ENCODE measurements around the gene ACSF2.
"Not testable (repeated sequence)": the region's sequence is repeated elsewhere in the genome, so short reads cannot be mapped to it uniquely, and the experiment has no call there.

ACSF2 gene

DNA sequence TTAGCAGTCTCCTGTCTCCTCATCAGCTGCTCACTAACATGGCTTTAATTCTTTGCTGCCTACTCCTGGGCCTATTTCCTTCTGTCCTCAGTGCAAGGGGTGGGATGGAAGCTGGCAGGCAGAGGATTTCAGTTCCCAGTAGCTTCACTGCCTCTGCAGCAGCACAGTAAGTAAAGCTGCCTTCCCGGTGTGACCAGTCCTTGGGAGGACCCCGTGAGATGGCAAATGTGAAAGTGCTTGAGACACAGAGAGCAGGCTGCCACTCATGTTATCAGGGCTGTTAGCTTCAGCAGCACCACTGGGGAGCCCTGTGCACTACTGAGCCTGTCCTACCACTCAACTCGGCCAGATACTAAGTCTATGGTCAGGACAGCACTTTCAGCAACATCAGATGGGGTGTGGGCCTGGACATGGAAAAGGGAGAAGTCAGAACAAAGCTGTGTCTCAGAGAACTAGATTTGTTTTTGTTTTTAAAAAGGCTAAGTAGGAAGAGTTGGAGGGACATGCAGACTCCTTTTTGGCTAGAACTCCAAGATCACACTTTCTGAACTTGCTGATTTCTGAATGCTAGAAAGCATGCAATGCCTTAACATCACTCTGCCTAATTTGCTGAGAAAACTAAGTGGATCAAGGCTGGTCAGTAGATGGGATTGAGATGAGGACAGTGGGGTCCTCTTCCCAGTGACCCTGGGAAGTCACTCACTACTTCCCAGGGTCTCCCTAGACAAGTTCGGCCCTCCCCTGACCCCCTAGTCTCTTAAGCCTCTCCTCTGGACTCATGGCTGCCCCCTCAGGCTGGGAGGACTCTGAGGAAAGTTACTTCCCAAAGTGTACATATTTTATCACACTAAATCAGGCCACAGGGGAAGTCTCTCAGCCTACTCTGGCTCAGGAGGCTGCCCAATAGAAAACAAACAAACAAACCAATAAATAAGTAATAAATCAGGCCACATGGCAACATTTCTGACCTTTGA is 1.1 kb downstream of the ACSF2 start:
- TF ChIP-seq EZH2phosphoT487 (conservative IDR thresholded peaks at IDR 0.05; ENCODE audit: low read length): no peak
- TF ChIP-seq, protein P1, sequence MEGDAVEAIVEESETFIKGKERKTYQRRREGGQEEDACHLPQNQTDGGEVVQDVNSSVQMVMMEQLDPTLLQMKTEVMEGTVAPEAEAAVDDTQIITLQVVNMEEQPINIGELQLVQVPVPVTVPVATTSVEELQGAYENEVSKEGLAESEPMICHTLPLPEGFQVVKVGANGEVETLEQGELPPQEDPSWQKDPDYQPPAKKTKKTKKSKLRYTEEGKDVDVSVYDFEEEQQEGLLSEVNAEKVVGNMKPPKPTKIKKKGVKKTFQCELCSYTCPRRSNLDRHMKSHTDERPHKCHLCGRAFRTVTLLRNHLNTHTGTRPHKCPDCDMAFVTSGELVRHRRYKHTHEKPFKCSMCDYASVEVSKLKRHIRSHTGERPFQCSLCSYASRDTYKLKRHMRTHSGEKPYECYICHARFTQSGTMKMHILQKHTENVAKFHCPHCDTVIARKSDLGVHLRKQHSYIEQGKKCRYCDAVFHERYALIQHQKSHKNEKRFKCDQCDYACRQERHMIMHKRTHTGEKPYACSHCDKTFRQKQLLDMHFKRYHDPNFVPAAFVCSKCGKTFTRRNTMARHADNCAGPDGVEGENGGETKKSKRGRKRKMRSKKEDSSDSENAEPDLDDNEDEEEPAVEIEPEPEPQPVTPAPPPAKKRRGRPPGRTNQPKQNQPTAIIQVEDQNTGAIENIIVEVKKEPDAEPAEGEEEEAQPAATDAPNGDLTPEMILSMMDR (IDR thresholded peaks at IDR 0.05; ENCODE audit: insufficient read depth, low read length, poor library complexity, severe bottlenecking): peak; percentile 45
- Histone ChIP-seq H3K9me3 (ENCODE audit: insufficient read depth, low read length) (no peaks in the 10 kb centered on the region), H3K9ac (ENCODE audit: low read length) (peak overlapping the region; percentile 56), H4K20me1 (ENCODE audit: low read depth, low read length) (no peaks in the 10 kb centered on the region), H3K4me2 (ENCODE audit: low read depth, low read length, poor library complexity, severe bottlenecking) (peak overlapping the region; percentile 82), H3K27me3 (ENCODE audit: low read length) (no peaks in the 10 kb centered on the region), H3K9me2 (replicated peaks; ENCODE audit: insufficient read depth, low read length) (no peaks in the 10 kb centered on the region), H3K79me2 (ENCODE audit: insufficient read depth, low read length) (0 out of 2 replicates have a peak, but pooled peaks cover 4% of the 10 kb centered on the region), H3K4me3 (ENCODE audit: insufficient read depth, low read length, poor library complexity, severe bottlenecking) (peak overlapping the region; percentile 68), H2AFZ (ENCODE audit: low read depth, low read length, severe bottlenecking) (peak overlapping the region; percentile 57), H3K27ac (ENCODE audit: low read depth, low read length) (peak overlapping the region; percentile 67), H3F3A (ENCODE audit: insufficient read depth) (peaks cover 10% of the 10 kb centered on the region), H3K36me3 (ENCODE audit: low read length) (no peaks in the 10 kb centered on the region)

DNA sequence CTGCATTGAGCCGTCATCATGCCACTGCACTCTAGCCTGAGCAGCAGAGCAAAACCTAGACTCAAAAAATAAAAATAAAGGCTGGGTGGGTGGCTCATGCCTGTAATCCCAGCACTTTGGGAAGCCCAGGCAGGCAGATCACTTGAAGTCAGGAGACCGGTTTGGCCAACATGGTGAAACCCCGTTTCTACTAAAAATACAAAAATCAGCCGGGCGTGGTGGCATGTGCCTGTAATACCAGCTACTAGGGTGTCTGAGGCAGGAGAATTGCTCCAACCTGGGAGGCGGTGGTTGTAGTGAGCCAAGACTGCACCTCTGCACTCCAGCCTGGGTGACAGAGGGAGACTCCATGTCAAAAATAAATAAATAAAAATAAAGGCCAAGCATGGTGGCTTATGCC is 2.1 kb downstream of the ACSF2 start:
- H3K9me2 ChIP-seq (replicated peaks; ENCODE audit: insufficient read depth, low read length); H3K9ac ChIP-seq (ENCODE audit: low read length); H3K79me2 ChIP-seq (ENCODE audit: insufficient read depth, low read length); H3K27me3 ChIP-seq (ENCODE audit: low read length); H3K27ac ChIP-seq (ENCODE audit: low read depth, low read length); H3K36me3 ChIP-seq (ENCODE audit: low read length); H2AFZ ChIP-seq (ENCODE audit: low read depth, low read length, severe bottlenecking); H3K4me3 ChIP-seq (ENCODE audit: insufficient read depth, low read length, poor library complexity, severe bottlenecking); H4K20me1 ChIP-seq (ENCODE audit: low read depth, low read length); H3K9me3 ChIP-seq (ENCODE audit: insufficient read depth, low read length): not testable (repeated sequence)
- Histone ChIP-seq H3K4me2 (ENCODE audit: low read depth, low read length, poor library complexity, severe bottlenecking) (peak overlapping the region; percentile 82), H3F3A (ENCODE audit: insufficient read depth) (peaks cover 10% of the 10 kb centered on the region)

DNA sequence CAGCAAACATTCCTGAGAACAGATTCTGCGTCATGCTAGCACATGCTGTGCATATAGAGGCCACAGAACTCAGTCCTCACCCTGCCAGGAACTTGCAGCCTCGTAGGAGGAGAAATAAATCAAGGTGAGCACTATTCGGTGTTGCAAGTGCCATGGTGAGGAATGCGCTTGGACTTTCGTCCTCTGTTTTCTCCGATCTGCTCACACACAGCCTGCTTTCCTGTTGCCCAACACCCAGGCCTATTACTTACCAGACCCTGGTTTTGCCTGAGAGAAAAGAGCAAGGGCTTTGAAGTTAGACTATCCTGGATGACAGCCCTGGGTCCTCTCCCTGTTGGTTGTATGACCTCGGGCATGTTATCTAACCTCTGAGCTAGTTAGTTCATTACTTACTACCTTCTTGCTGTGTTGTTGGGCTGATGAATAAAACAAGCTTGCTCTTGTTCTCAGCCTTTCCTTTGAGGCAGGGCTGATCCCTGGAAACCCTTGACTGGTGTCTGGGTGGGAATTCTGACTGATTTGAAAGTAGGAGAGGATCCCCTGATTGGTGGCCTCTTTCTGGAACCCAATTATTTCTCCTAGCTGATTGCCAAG is 2.9 kb downstream of the ACSF2 start:
- H3K4me3 ChIP-seq (ENCODE audit: insufficient read depth, low read length, poor library complexity, severe bottlenecking): no peak overlapping the region
- TF ChIP-seq EZH2phosphoT487 (conservative IDR thresholded peaks at IDR 0.05; ENCODE audit: low read length): no peak
- TF ChIP-seq, protein P1 (IDR thresholded peaks at IDR 0.05; ENCODE audit: insufficient read depth, low read length, poor library complexity, severe bottlenecking): no peak
- H3K27me3 ChIP-seq (ENCODE audit: low read length): no peaks in the 10 kb centered on the region
- 0 out of 2 replicates have a peak, but pooled peaks cover 4% of the 10 kb centered on the region for H3K79me2 ChIP-seq (ENCODE audit: insufficient read depth, low read length)
- H3K9me3 ChIP-seq (ENCODE audit: insufficient read depth, low read length): no peaks in the 10 kb centered on the region
- peaks cover 10% of the 10 kb centered on the region for H3F3A ChIP-seq (ENCODE audit: insufficient read depth)
- no peak overlapping the region for H3K27ac ChIP-seq (ENCODE audit: low read depth, low read length)
- no peaks in the 10 kb centered on the region for H4K20me1 ChIP-seq (ENCODE audit: low read depth, low read length)
- no peaks in the 10 kb centered on the region for H3K36me3 ChIP-seq (ENCODE audit: low read length)
- H2AFZ ChIP-seq (ENCODE audit: low read depth, low read length, severe bottlenecking): no peak overlapping the region
- no peaks in the 10 kb centered on the region for H3K9me2 ChIP-seq (replicated peaks; ENCODE audit: insufficient read depth, low read length)
- H3K4me2 ChIP-seq (ENCODE audit: low read depth, low read length, poor library complexity, severe bottlenecking): no peak overlapping the region
- no peak overlapping the region for H3K9ac ChIP-seq (ENCODE audit: low read length)

GRCh38 chr17:50429793-50430192 is 3.8 kb downstream of the ACSF2 start:
- H3F3A ChIP-seq (ENCODE audit: insufficient read depth): peaks cover 10% of the 10 kb centered on the region
- no peaks in the 10 kb centered on the region for H3K27me3 ChIP-seq (ENCODE audit: low read length)
- H2AFZ ChIP-seq (ENCODE audit: low read depth, low read length, severe bottlenecking): no peak overlapping the region
- no peak overlapping the region for H3K4me2 ChIP-seq (ENCODE audit: low read depth, low read length, poor library complexity, severe bottlenecking)
- H3K9me3 ChIP-seq (ENCODE audit: insufficient read depth, low read length): no peaks in the 10 kb centered on the region
- H3K27ac ChIP-seq (ENCODE audit: low read depth, low read length): no peak overlapping the region
- TF ChIP-seq EZH2phosphoT487 (conservative IDR thresholded peaks at IDR 0.05; ENCODE audit: low read length): no peak
- TF ChIP-seq, protein P1 (IDR thresholded peaks at IDR 0.05; ENCODE audit: insufficient read depth, low read length, poor library complexity, severe bottlenecking): no peak
- H3K4me3 ChIP-seq (ENCODE audit: insufficient read depth, low read length, poor library complexity, severe bottlenecking): no peak overlapping the region
- H3K9ac ChIP-seq (ENCODE audit: low read length): no peak overlapping the region
- H4K20me1 ChIP-seq (ENCODE audit: low read depth, low read length): no peaks in the 10 kb centered on the region
- H3K9me2 ChIP-seq (replicated peaks; ENCODE audit: insufficient read depth, low read length): no peaks in the 10 kb centered on the region
- H3K79me2 ChIP-seq (ENCODE audit: insufficient read depth, low read length): 0 out of 2 replicates have a peak, but pooled peaks cover 4% of the 10 kb centered on the region
- H3K36me3 ChIP-seq (ENCODE audit: low read length): no peaks in the 10 kb centered on the region

All from SU-DHL-6 (cell line).